Measurements from ENCODE around the gene EHBP1.

DNA sequence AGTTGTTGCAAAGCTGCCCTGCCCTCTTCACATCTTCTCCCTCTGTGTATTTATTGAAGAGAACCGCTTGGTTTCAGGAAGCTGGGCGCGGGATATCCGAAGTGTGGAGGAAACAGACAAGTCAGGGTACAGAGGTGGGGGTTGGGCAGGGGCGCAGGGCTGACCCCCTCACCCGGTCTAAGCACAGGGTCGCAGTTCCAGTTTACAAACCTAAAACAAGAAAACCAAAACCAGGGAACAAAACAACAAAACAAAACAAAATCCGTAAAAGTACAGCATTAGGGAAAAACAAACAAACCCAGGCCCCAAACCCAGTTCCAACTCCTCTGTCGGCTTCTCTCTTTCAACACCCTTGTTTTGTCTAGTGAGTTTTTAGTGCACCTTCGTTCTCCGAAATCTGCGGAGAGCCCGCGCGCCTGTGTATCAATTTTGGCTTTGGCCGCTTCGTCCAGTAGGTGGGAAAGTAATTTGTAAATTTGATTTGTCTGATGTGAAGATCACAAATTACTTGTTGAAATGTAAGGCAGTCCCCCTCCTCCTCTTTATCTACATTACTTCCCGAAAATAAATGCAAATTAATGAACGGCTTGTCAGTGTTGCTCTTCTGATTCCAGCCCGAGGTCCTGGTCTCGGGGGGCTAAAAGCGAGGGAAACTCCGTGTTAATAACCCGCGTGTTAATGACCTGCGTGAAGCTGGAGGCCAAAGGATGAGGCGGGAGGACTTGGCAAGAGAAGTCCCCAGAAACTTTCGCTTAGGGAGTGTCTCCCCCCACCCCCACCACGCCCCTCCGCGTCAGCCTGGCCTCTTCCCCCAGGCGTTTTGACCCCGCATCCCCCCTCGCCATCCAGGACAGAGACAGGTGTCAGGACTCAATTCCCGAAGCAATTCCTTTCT is 352.0 kb downstream of the EHBP1 start:
- TF ChIP-seq, protein P1, sequence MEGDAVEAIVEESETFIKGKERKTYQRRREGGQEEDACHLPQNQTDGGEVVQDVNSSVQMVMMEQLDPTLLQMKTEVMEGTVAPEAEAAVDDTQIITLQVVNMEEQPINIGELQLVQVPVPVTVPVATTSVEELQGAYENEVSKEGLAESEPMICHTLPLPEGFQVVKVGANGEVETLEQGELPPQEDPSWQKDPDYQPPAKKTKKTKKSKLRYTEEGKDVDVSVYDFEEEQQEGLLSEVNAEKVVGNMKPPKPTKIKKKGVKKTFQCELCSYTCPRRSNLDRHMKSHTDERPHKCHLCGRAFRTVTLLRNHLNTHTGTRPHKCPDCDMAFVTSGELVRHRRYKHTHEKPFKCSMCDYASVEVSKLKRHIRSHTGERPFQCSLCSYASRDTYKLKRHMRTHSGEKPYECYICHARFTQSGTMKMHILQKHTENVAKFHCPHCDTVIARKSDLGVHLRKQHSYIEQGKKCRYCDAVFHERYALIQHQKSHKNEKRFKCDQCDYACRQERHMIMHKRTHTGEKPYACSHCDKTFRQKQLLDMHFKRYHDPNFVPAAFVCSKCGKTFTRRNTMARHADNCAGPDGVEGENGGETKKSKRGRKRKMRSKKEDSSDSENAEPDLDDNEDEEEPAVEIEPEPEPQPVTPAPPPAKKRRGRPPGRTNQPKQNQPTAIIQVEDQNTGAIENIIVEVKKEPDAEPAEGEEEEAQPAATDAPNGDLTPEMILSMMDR (conservative IDR thresholded peaks at IDR 0.05 in 1 of 2, IDR thresholded peaks at IDR 0.05 in 1 of 2; ENCODE audit: low read depth in 1 of 2, low read length in 2 of 2) = no peak
- peak; percentile 72 for TF ChIP-seq EZH2 (IDR thresholded peaks at IDR 0.05; ENCODE audit: low read length, missing control alignments)

Measured in fibroblast of lung (primary cell).